PC-9 (cell line): ENCODE results near the gene HTT-AS.

Source experiments
- CTCF ChIP-seq: fragments of 200-600 bp; sonication (generic); conservative IDR thresholded peaks from 2 replicates; pipeline ENCODE4 v1.6.1; 2017; ENCODE audit warnings: mixed run types, antibody characterized with exemption, mild to moderate bottlenecking, moderate library complexity
- EZH2 ChIP-seq: fragments of 200-600 bp; sonication (generic); IDR thresholded peaks from 2 replicates; pipeline ENCODE4 v1.8.0; 2017; ENCODE audit warnings: antibody characterized with exemption, low read depth

GRCh38 chr4:3067473-3068001, 6.8 kb downstream of the HTT-AS start:
- TF ChIP-seq CTCF (no peak), EZH2 (no peak)
